Colonic mucosa (tissue), 4 donors: ENCODE results near the gene ACSL4. TPM values are rescaled to one million over a fixed set of nuclear protein-coding genes. Genes with fewer than 3 reads are reported as not detected.
"Not testable (repeated sequence)": the region's sequence is repeated elsewhere in the genome, so short reads cannot be mapped to it uniquely, and the experiment has no call there.

Experiments used
- DNase-seq: peaks from one replicate; pipeline ENCODE4 v3.0.0-alpha.2; 2020
- H3K27ac ChIP-seq: fragments of 200-600 bp; one replicate; pipeline ENCODE4 v1.8.0; 2021
- H3K27me3 ChIP-seq: fragments of 200-600 bp; one replicate; pipeline ENCODE4 v1.8.0; 2021
- H3K36me3 ChIP-seq: fragments of 200-600 bp; one replicate; pipeline ENCODE4 v1.8.0; 2021
- H3K4me1 ChIP-seq: fragments of 200-600 bp; one replicate; pipeline ENCODE4 v1.8.0; 2021; ENCODE audit warnings: mild to moderate bottlenecking
- H3K4me3 ChIP-seq: fragments of 200-600 bp; one replicate; pipeline ENCODE4 v1.8.0; 2021
- H3K9ac ChIP-seq, 2 donors: one replicate each; pipeline ENCODE4 v1.7.0; 2013; ENCODE audit warnings: control low read depth in 2 of 2, low read depth in 2 of 2, low read length in 2 of 2
- H3K9me3 ChIP-seq: fragments of 200-600 bp; one replicate; pipeline ENCODE4 v1.8.0; 2021
- intact Hi-C: fragments of 100-400 bp; cut with DNase I; formaldehyde crosslinking; loops from one replicate; pipeline ENCODE4 v1.14.1; 2022
- total RNA-seq, 2 donors: library from RNA; stranded (reverse); fragmentation: NEBNext Ultra II Directional in 1 of 2; extraction: Animal tissue kit (Norgen Biotek cat#: 25700) in 1 of 2; gene quantifications; one replicate each; pipeline ENCODE4 v1.2.1, GENCODE V29; 2021
- TF ChIP-seq, protein P1 (sequence below): fragments of 200-600 bp; IDR thresholded peaks from one replicate; pipeline ENCODE4 v1.8.0; 2022; ENCODE audit warnings: antibody characterized with exemption, mild to moderate bottlenecking
- donor health status: healthy.
- donor health status: DM: no; HTN: no; CAD: no.
- donor health status: DM: no; HTN: no; CAD: no.

ACSL4 gene
- total RNA-seq, 2 donors from 2014 or later, result 10.6 to 27.9 TPM

DNA sequence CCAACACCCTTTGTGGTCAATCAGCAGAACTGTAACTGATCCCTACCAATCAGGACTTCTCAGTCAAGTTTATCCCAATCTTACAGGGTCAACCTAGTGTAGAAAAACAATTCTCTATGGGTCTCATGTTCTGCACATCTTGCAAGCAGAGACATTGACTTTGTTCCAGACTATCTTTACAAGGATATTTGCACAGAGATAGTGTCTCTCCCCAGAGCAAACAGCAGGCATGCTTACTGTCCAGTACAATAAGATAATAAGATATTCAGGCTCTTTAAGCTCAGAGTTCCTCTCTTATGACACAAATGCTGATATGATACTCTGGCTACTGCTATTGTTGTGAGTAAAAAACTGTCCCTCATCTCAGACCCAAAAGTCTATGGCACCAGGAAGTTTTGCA is 53.2 kb downstream of the ACSL4 start:
- TF ChIP-seq, protein P1, sequence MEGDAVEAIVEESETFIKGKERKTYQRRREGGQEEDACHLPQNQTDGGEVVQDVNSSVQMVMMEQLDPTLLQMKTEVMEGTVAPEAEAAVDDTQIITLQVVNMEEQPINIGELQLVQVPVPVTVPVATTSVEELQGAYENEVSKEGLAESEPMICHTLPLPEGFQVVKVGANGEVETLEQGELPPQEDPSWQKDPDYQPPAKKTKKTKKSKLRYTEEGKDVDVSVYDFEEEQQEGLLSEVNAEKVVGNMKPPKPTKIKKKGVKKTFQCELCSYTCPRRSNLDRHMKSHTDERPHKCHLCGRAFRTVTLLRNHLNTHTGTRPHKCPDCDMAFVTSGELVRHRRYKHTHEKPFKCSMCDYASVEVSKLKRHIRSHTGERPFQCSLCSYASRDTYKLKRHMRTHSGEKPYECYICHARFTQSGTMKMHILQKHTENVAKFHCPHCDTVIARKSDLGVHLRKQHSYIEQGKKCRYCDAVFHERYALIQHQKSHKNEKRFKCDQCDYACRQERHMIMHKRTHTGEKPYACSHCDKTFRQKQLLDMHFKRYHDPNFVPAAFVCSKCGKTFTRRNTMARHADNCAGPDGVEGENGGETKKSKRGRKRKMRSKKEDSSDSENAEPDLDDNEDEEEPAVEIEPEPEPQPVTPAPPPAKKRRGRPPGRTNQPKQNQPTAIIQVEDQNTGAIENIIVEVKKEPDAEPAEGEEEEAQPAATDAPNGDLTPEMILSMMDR, result no peak
- intact Hi-C loops, result no loop called here
- Histone ChIP-seq H3K9me3 (no peaks in the 10 kb centered on the region), H3K9ac (no peak overlapping the region), H3K27me3 (no peaks in the 10 kb centered on the region), H3K27ac (no peak overlapping the region), H3K4me1 (no peaks in the 10 kb centered on the region), H3K36me3 (no peaks in the 10 kb centered on the region), H3K4me3 (no peak overlapping the region)
- no peak for DNase-seq

DNA sequence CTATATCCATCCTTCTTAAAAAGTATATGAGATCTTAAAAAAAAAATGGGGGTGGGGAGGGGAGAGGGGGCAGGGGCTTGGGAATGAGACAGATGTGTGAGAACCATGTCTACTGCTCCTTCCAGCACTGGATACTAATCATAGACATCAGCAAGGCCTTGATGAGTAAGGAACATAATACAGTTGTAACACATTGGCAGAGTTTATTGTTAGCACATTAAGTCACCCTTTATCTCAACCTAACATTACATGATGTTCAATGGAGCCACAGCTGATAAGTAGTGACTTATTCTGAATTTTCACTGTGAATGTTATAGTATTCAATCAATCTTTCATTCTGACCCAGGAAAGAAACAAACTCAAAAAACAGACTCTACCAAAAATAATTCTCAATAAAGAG is 60.8 kb downstream of the ACSL4 start:
- intact Hi-C loops, result no loop called here
- DNase-seq, result no peak
- Histone ChIP-seq H3K4me1 (no peaks in the 10 kb centered on the region), H3K27me3 (no peaks in the 10 kb centered on the region), H3K27ac (no peak overlapping the region), H3K4me3 (no peak overlapping the region), H3K9ac (no peak overlapping the region), H3K36me3 (no peaks in the 10 kb centered on the region), H3K9me3 (no peaks in the 10 kb centered on the region)
- TF ChIP-seq, protein P1, result no peak

DNA sequence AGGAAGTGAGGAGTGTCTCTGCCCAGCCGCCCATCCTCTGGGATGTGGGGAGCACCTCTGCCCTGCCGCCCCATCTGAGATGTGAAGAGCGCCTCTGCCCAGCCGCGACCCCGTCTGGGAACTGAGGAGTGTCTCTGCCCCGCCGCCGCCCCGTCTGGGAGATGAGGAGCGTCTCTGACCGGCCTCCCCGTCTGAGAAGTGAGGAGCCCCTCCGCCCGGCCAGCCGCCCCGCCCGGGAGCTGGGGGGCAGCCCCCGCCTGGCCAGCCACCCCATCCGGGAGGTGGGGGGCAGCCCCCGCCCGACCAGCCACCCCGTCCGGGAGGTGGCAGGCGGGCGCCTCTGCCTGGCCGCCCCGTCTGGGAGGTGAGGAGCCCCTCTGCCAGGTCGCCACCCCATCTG is 61.9 kb downstream of the ACSL4 start:
- H3K9ac ChIP-seq, H3K4me1 ChIP-seq, DNase-seq, H3K36me3 ChIP-seq, H3K27me3 ChIP-seq, intact Hi-C loops, H3K9me3 ChIP-seq, H3K27ac ChIP-seq, H3K4me3 ChIP-seq: not testable (repeated sequence)

DNA sequence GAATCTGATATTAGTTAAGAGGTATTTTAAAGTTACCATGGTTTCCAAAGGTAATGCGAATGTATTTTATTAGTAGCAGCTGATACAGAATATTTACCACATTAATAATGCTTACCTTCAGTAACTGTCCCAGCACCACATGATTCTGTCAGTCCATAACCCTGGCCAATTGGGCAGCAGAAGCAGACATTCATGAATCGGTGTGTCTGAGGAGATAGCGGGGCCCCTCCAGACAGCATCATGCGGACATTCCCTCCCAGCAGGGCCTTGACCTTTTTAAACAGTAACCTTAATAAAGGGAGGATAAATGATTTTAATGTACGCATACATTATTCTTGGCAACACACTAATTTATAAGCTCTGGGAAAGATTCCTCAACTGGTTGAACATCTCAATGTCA is 65.1 kb downstream of the ACSL4 start:
- Histone ChIP-seq H3K27me3 (no peaks in the 10 kb centered on the region), H3K9ac (no peak overlapping the region), H3K9me3 (no peaks in the 10 kb centered on the region), H3K4me1 (no peaks in the 10 kb centered on the region), H3K4me3 (no peak overlapping the region), H3K27ac (no peak overlapping the region), H3K36me3 (no peaks in the 10 kb centered on the region)
- intact Hi-C loops, result no loop called here
- TF ChIP-seq, protein P1, result no peak
- DNase-seq, result no peak

DNA sequence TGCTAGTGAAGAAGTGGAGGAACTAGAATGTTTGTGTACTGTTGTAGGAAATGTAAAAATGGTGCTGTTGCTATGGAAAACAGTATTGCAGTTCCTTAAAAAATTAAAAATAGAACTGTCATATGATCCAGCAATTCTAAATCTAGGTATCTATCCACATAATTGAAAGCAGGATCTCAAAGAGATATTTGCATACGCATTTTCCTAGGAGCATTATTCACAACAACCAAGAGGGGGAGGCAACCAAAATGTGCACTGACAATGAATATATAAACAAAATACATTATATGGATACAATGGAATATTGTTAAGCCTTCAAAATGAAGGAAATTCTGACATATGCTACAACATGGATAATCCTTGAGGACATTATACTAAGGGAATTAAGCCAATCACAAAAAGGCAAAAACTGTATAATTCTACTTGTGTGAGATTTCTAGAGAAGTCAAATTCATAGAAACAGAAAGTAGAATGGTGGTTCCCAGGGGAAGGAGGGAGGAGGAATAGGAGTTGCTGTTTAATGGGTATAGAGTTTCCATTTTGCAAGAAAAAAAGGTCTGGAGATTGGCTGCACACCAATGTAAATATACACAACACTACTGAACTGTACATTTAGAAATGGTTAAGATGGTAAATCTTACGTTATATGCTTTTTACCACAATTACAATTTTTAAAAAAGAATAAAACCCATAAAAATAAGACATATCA is 72.5 kb downstream of the ACSL4 start:
- H3K4me3 ChIP-seq, result no peak overlapping the region
- H3K9me3 ChIP-seq, result no peaks in the 10 kb centered on the region
- H3K27me3 ChIP-seq, result no peaks in the 10 kb centered on the region
- intact Hi-C loops, result no loop called here
- H3K4me1 ChIP-seq, result no peaks in the 10 kb centered on the region
- H3K36me3 ChIP-seq, result no peaks in the 10 kb centered on the region
- no peak overlapping the region for H3K27ac ChIP-seq
- no peak overlapping the region for H3K9ac ChIP-seq
- no peak for DNase-seq
- TF ChIP-seq, protein P1, result no peak

DNA sequence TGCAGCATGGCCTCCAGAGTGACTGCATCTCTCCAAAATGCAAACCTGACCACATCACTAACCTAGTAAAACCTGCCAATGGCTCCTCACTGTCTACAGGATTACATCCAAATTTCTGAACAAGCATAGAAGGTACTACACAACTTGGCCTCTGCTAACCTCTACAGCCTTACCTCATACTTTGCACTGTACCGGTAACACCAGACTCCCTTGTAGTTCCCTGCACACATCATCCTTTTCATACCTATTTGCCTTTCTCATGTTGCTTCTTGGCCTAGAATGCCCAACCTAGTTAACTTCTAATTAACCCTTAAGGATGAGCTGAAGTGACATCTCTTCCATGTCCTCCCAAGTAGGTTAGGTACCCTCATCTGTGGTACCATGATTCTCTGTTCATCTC is 74.7 kb downstream of the ACSL4 start:
- no peaks in the 10 kb centered on the region for H3K36me3 ChIP-seq
- TF ChIP-seq, protein P1, result no peak
- DNase-seq, result no peak
- no peaks in the 10 kb centered on the region for H3K27me3 ChIP-seq
- H3K9ac ChIP-seq, result no peak overlapping the region
- no peaks in the 10 kb centered on the region for H3K4me1 ChIP-seq
- no peaks in the 10 kb centered on the region for H3K9me3 ChIP-seq
- no peak overlapping the region for H3K27ac ChIP-seq
- intact Hi-C loops, result no loop called here
- H3K4me3 ChIP-seq, result no peak overlapping the region

DNA sequence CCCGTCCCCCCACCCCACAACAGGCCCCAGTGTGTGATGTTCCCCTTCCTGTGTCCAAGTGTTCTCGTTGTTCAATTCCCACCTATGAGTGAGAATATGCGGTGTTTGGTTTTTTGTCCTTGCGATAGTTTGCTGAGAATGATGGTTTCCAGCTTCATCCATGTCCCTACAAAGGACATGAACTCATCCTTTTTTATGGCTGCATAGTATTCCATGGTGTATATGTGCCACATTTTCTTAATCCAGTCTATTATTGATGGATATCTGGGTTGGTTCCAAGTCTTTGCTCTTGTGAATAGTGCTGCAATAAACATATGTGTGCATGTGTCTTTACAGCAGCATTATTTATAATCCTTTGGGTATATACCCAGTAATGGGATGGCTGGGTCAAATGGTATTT is 75.7 kb downstream of the ACSL4 start:
- H3K36me3 ChIP-seq, intact Hi-C loops, H3K4me3 ChIP-seq, H3K9me3 ChIP-seq, H3K9ac ChIP-seq, H3K4me1 ChIP-seq, H3K27ac ChIP-seq, H3K27me3 ChIP-seq, DNase-seq: not testable (repeated sequence)
